ENCODE measurements around the gene ROGDI. TPM values are rescaled to one million over a fixed set of nuclear protein-coding genes. Genes with fewer than 3 reads are reported as not detected.

Gene ROGDI, protein sequence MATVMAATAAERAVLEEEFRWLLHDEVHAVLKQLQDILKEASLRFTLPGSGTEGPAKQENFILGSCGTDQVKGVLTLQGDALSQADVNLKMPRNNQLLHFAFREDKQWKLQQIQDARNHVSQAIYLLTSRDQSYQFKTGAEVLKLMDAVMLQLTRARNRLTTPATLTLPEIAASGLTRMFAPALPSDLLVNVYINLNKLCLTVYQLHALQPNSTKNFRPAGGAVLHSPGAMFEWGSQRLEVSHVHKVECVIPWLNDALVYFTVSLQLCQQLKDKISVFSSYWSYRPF
- total RNA-seq: 18.8 and 39.6 TPM in 2 replicates

DNA sequence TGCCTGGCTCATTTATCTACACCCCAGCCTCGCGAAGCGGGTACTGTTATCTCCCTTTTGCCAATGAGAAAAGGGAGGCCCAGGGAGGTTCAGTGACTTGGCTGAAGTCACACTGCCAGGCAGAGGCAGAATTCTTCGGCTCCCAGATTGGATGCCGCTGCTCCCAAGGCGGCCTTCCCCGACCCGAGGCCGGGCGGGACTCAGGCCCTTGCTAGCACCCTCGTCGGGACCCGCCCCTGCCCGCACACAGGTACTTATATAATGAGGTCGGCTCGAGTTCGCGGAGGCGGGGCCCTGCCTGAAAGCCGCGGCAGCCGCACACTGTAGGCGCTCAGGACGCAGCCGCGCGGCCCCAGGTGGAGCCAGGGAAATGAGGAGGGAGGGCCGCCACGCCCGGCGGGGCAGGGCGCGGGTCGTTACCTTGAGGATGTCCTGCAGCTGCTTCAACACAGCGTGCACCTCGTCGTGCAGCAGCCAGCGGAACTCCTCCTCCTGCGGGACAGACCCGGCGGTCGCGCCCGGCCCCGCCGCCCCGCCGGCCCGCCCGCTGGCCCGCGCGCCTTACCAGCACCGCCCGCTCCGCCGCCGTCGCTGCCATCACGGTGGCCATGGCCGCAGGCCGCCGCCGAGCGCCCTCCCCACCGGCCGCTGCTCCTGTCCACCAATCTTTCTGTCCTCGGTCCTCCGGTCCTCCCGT is at the start of gene ROGDI:
ROGDI (minus strand) TSS at position 672 of the 697 bp plus-strand sequence; CDS start at position 610, 62 bp downstream.
- TF ChIP-seq, protein P1, sequence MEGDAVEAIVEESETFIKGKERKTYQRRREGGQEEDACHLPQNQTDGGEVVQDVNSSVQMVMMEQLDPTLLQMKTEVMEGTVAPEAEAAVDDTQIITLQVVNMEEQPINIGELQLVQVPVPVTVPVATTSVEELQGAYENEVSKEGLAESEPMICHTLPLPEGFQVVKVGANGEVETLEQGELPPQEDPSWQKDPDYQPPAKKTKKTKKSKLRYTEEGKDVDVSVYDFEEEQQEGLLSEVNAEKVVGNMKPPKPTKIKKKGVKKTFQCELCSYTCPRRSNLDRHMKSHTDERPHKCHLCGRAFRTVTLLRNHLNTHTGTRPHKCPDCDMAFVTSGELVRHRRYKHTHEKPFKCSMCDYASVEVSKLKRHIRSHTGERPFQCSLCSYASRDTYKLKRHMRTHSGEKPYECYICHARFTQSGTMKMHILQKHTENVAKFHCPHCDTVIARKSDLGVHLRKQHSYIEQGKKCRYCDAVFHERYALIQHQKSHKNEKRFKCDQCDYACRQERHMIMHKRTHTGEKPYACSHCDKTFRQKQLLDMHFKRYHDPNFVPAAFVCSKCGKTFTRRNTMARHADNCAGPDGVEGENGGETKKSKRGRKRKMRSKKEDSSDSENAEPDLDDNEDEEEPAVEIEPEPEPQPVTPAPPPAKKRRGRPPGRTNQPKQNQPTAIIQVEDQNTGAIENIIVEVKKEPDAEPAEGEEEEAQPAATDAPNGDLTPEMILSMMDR (conservative IDR thresholded peaks at IDR 0.05; ENCODE audit: low read depth, low read length): no peak
- H3K4me3 ChIP-seq (ENCODE audit: low read depth, low read length): peak within 1 kb of the TSS; percentile 72
- DNase-seq (ENCODE audit: low read depth): no peak

DNA sequence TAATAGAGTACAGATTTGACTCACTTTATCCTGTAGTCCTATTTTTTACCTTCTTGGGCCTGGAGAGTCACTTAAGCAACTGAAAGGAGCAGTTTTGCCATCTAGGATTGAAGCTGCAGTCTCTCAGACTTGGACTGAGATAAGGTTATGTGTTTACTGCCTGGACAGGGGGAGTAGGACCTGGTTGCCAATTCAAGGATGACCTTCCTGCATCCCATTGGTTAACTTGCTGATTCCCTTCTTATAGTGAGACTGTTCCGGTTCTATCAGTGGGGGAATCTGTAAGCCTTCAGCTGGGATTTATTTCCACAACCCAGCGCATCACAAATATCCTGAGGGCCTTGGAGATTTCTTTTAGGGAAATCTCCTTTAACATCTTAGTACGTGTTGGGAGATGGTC is 47.8 kb upstream of the ROGDI start:
- DNase-seq (ENCODE audit: low read depth): no peak
- peak overlapping the region; percentile 8 for H3K4me3 ChIP-seq (ENCODE audit: low read depth, low read length)
- TF ChIP-seq, protein P1 (conservative IDR thresholded peaks at IDR 0.05; ENCODE audit: low read depth, low read length): no peak

DNA sequence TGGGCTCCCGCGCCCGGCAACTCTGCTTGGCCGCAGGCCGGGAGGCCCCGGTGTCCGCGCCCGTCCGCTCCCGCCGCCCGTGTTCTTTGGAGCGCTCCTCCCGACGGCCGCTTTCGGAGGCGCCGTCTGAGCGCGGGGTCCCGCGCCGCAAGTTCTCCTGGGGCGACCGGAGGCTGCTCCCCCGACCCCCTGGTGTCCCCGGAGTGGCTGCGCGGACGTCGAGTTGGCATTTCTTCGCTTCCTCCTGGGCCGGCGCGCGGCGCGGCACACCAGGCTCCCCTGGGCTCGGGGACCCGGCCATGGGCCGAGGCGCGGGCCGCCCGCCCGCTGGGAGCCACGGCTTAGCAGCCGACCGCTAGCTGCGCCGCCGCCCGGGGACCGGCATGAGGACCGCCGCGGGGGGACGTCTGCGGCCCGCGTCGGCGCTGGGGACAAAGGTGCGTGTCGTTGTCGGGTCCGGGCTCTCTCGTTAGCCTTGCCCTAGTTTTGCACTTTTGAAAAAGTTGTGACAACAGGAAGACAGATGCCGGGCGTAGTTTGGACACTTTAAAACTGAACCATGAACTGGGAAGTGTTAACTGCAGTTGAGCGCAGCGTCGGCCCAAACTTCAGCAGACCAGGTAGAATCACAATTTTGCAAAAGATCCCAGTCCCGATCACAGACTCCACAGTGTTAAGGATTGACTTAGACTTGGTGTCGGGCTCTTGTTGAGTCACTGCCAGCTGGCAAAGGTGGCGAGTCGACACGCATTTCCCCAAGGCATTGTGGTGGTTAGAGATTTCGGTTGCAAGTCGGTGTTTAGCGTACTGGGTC is 45.5 kb upstream of the ROGDI start:
- no peak for DNase-seq (ENCODE audit: low read depth)
- TF ChIP-seq, protein P1 (conservative IDR thresholded peaks at IDR 0.05; ENCODE audit: low read depth, low read length): no peak
- peak overlapping the region; percentile 90 for H3K4me3 ChIP-seq (ENCODE audit: low read depth, low read length)

GRCh38 chr16:4846901-4847773 is 44.7 kb upstream of the ROGDI start, which contains the start of the genes GLYR1 and UBN1:
Gene GLYR1, minus strand, starts transcription at chr16:4847288. Its CDS starts 23 bp downstream, at chr16:4847265.
Gene UBN1, plus strand, starts transcription at chr16:4847481. Its CDS starts 5,437 bp downstream, at chr16:4852918.
- DNase-seq (ENCODE audit: low read depth): peak; percentile 41
- H3K4me3 ChIP-seq (ENCODE audit: low read depth, low read length): peak within 1 kb of the TSS; percentile 90
- TF ChIP-seq, protein P1 (conservative IDR thresholded peaks at IDR 0.05; ENCODE audit: low read depth, low read length): no peak

DNA sequence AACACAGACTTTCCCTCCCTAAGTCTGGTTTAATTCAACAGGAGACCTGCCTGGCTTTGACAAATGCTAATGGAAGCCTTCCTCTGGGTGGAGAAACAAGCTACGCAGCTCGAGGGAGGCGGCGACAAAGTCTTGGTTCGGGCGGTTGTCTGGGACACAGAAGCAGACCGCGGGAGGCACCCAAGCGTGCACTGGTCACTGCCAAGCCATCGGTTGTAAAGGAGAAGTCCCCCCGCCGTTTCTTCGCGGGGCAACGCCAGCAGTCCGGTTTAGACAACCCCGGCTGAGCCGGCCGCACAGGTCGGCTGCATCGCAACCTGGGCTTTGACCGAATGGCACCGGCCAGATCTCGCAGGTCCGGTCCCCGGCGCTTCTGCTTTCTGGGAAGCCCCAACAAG is 44.1 kb upstream of the ROGDI start:
- TF ChIP-seq, protein P1 (conservative IDR thresholded peaks at IDR 0.05; ENCODE audit: low read depth, low read length): no peak
- peak overlapping the region; percentile 90 for H3K4me3 ChIP-seq (ENCODE audit: low read depth, low read length)
- no peak for DNase-seq (ENCODE audit: low read depth)

DNA sequence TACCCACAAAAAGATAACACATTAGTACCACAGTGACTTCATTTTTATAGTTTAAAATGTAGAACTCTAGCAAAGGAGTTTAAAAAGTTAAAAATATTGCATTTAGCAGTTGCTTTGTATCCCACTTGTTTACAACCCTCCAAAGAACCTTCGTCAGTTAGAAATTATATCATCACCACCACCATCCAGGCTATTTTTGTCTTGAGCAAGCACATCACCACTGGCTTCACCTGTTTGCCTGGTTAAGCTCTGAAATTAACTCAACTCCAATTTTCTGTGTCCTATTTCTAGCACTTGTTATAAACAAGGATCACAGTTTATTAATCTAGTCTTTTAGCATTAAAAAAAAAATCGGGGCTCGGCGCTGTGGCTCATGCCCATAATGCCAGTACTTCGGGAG is 38.6 kb upstream of the ROGDI start:
- no peak for DNase-seq (ENCODE audit: low read depth)
- H3K4me3 ChIP-seq (ENCODE audit: low read depth, low read length): no peak overlapping the region
- TF ChIP-seq, protein P1 (conservative IDR thresholded peaks at IDR 0.05; ENCODE audit: low read depth, low read length): no peak

Measured in epithelial cell of proximal tubule (primary cell).